ENCODE measurements around the gene SLC7A1. TPM values are rescaled to one million over a fixed set of nuclear protein-coding genes. Genes with fewer than 3 reads are reported as not detected.

SLC7A1 gene
- total RNA-seq, 1 experiment from 2014 or later: 62.8 TPM

GRCh38 chr13:29541400-29541799, 54.1 kb downstream of the SLC7A1 start:
- TF ChIP-seq, protein P1, sequence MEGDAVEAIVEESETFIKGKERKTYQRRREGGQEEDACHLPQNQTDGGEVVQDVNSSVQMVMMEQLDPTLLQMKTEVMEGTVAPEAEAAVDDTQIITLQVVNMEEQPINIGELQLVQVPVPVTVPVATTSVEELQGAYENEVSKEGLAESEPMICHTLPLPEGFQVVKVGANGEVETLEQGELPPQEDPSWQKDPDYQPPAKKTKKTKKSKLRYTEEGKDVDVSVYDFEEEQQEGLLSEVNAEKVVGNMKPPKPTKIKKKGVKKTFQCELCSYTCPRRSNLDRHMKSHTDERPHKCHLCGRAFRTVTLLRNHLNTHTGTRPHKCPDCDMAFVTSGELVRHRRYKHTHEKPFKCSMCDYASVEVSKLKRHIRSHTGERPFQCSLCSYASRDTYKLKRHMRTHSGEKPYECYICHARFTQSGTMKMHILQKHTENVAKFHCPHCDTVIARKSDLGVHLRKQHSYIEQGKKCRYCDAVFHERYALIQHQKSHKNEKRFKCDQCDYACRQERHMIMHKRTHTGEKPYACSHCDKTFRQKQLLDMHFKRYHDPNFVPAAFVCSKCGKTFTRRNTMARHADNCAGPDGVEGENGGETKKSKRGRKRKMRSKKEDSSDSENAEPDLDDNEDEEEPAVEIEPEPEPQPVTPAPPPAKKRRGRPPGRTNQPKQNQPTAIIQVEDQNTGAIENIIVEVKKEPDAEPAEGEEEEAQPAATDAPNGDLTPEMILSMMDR (conservative IDR thresholded peaks at IDR 0.05): no peak
- no peak for TF ChIP-seq EZH2 (IDR thresholded peaks at IDR 0.05; ENCODE audit: low read depth)
- H4K20me1 ChIP-seq (ENCODE audit: insufficient read depth): peaks cover 99% of the 10 kb centered on the region
- no peak overlapping the region for H3K4me3 ChIP-seq
- CTCF ChIA-PET: no interaction called here
- H3K36me3 ChIP-seq (ENCODE audit: low read depth): 0 out of 2 replicates have a peak, but pooled peaks cover 2% of the 10 kb centered on the region
- intact Hi-C loops (cut with micrococcal nuclease; ENCODE audit: unreplicated experiment): no loop called here
- BruUV-seq (replicated peaks): no TSS peak
- no peaks in the 10 kb centered on the region for H3K4me1 ChIP-seq (replicated peaks; ENCODE audit: insufficient read depth)
- peaks cover 68% of the 10 kb centered on the region for H3K79me2 ChIP-seq (ENCODE audit: low read depth)
- H3K27me3 ChIP-seq (ENCODE audit: insufficient read depth, low read depth): no peaks in the 10 kb centered on the region
- no peak overlapping the region for H3K4me2 ChIP-seq
- POLR2A ChIA-PET (ENCODE audit: unreplicated experiment): no interaction called here
- no peaks in the 10 kb centered on the region for H3K9me3 ChIP-seq (ENCODE audit: insufficient read depth, low read depth)
- no peak overlapping the region for H2AFZ ChIP-seq
- DNase-seq: no peak
- no peaks in the 10 kb centered on the region for H3K9me2 ChIP-seq (ENCODE audit: insufficient read depth)
- H3K27ac ChIP-seq: no peak overlapping the region
- H3F3A ChIP-seq (ENCODE audit: insufficient read depth, low read depth): no peaks in the 10 kb centered on the region; the same call in 1 of the 2 replicates

DNA sequence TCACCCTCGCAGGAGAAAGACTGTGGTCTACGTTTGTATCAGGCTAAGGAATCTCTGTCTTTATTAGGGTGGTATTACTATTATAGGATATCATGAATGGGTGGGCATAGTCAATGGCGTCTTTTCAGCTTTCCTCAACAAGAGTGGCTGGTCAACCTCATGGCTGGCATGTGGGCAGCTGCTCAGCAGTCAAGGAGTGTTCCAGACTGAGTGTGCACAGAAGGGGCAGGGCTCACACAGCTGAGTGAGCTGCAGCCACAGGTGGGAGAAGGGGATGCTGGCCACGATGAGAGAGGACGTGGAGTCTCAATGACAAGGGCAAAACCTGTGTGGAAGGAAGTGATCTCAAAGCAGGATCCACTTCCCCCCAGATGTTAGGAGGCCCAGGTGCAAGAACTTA, 54.7 kb downstream of the SLC7A1 start:
- H3K4me2 ChIP-seq: no peak overlapping the region
- no peak for DNase-seq
- H4K20me1 ChIP-seq (ENCODE audit: insufficient read depth): peaks cover 99% of the 10 kb centered on the region
- no peaks in the 10 kb centered on the region for H3K4me1 ChIP-seq (replicated peaks; ENCODE audit: insufficient read depth)
- intact Hi-C loops (cut with micrococcal nuclease; ENCODE audit: unreplicated experiment): no loop called here
- H2AFZ ChIP-seq: no peak overlapping the region
- H3K79me2 ChIP-seq (ENCODE audit: low read depth): peaks cover 64% of the 10 kb centered on the region
- no peak overlapping the region for H3K27ac ChIP-seq
- no peak for TF ChIP-seq EZH2 (IDR thresholded peaks at IDR 0.05; ENCODE audit: low read depth)
- TF ChIP-seq, protein P1 (conservative IDR thresholded peaks at IDR 0.05): no peak
- 0 out of 2 replicates have a peak, but pooled peaks cover 2% of the 10 kb centered on the region for H3K36me3 ChIP-seq (ENCODE audit: low read depth)
- H3K9me2 ChIP-seq (ENCODE audit: insufficient read depth): no peaks in the 10 kb centered on the region
- BruUV-seq (replicated peaks): no TSS peak
- no peaks in the 10 kb centered on the region for H3K9me3 ChIP-seq (ENCODE audit: insufficient read depth, low read depth)
- ChIA-PET CTCF (no interaction called here), POLR2A (ENCODE audit: unreplicated experiment) (no interaction called here)
- no peaks in the 10 kb centered on the region for H3K27me3 ChIP-seq (ENCODE audit: insufficient read depth, low read depth)
- H3K4me3 ChIP-seq: no peak overlapping the region
- no peaks in the 10 kb centered on the region; the same call in 1 of the 2 replicates for H3F3A ChIP-seq (ENCODE audit: insufficient read depth, low read depth)

GRCh38 chr13:29540334-29540733, 55.2 kb downstream of the SLC7A1 start:
- Histone ChIP-seq H3K9me3 (ENCODE audit: insufficient read depth, low read depth) (no peaks in the 10 kb centered on the region), H3K4me3 (no peak overlapping the region), H3K27ac (no peak overlapping the region), H4K20me1 (ENCODE audit: insufficient read depth) (peaks cover 99% of the 10 kb centered on the region), H2AFZ (no peak overlapping the region), H3K4me2 (no peak overlapping the region), H3K27me3 (ENCODE audit: insufficient read depth, low read depth) (no peaks in the 10 kb centered on the region), H3K4me1 (replicated peaks; ENCODE audit: insufficient read depth) (no peaks in the 10 kb centered on the region), H3K79me2 (ENCODE audit: low read depth) (peaks cover 61% of the 10 kb centered on the region), H3F3A (ENCODE audit: insufficient read depth, low read depth) (no peaks in the 10 kb centered on the region; the same call in 1 of the 2 replicates), H3K9me2 (ENCODE audit: insufficient read depth) (no peaks in the 10 kb centered on the region), H3K36me3 (ENCODE audit: low read depth) (peaks cover 3% of the 10 kb centered on the region; the same call in 1 of the 2 replicates)
- ChIA-PET POLR2A (ENCODE audit: unreplicated experiment) (no interaction called here), CTCF (no interaction called here)
- intact Hi-C loops (cut with micrococcal nuclease; ENCODE audit: unreplicated experiment): no loop called here
- BruUV-seq (replicated peaks): no TSS peak
- TF ChIP-seq, protein P1 (conservative IDR thresholded peaks at IDR 0.05): no peak
- TF ChIP-seq EZH2 (IDR thresholded peaks at IDR 0.05; ENCODE audit: low read depth): no peak
- no peak for DNase-seq
